Hepatocyte (in vitro differentiated cells): ENCODE measurements around the gene TTC39A.

ENCODE experiments used
- CTCF ChIP-seq: fragments of 200-600 bp; sonication (generic); IDR thresholded peaks from 2 replicates; pipeline ENCODE4 v1.5.1; 2016; ENCODE audit warnings: antibody characterized with exemption, mild to moderate bottlenecking; ENCODE audit not compliant: poor library complexity
- EZH2phosphoT487 ChIP-seq: fragments of 200-600 bp; sonication (generic); IDR thresholded peaks from one replicate; pipeline ENCODE4 v1.6.1; 2018; ENCODE audit warnings: antibody characterized with exemption, mild to moderate bottlenecking, low read depth, moderate library complexity; ENCODE audit not compliant: unreplicated experiment, severe bottlenecking

GRCh38 chr1:51305371-51305823 lies 25.0 kb downstream of the TTC39A start:
- TF ChIP-seq CTCF: no peak
- no peak for TF ChIP-seq EZH2phosphoT487
